PC-3 (cell line): ENCODE results near the gene AP1AR.
"Not testable (repeated sequence)": the region's sequence is repeated elsewhere in the genome, so short reads cannot be mapped to it uniquely, and the experiment has no call there.

ENCODE experiments used
- EZH2 ChIP-seq: fragments of 300-600 bp; sonication (generic); IDR thresholded peaks from one replicate; pipeline ENCODE4 v1.6.1; 2017; ENCODE audit warnings: antibody characterized with exemption, mild to moderate bottlenecking, low read length; ENCODE audit not compliant: unreplicated experiment
- TF ChIP-seq, protein P1 (sequence below): fragments of 300-600 bp; sonication (generic); conservative IDR thresholded peaks from 2 replicates; pipeline ENCODE4 v1.5.1; 2017; ENCODE audit warnings: antibody characterized with exemption, low read depth, mild to moderate bottlenecking, low read length

DNA sequence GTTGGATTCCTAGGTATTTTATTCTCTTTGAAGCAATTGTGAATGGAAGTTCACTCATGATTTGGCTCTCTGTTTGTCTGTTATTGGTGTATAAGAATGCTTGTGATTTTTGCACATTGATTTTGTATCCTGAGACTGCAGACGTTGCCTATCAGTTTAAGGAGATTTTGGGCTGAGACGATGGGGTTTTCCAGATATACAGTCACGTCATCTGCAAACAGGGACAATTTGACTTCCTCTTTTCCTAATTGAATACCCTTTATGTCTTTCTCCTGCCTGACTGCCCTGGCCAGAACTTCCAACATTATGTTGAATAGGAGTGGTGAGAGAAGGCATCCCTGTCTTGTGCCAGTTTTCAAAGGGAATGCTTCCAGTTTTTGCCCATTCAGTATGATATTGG, 73.9 kb downstream of the AP1AR start:
- TF ChIP-seq, protein P1, sequence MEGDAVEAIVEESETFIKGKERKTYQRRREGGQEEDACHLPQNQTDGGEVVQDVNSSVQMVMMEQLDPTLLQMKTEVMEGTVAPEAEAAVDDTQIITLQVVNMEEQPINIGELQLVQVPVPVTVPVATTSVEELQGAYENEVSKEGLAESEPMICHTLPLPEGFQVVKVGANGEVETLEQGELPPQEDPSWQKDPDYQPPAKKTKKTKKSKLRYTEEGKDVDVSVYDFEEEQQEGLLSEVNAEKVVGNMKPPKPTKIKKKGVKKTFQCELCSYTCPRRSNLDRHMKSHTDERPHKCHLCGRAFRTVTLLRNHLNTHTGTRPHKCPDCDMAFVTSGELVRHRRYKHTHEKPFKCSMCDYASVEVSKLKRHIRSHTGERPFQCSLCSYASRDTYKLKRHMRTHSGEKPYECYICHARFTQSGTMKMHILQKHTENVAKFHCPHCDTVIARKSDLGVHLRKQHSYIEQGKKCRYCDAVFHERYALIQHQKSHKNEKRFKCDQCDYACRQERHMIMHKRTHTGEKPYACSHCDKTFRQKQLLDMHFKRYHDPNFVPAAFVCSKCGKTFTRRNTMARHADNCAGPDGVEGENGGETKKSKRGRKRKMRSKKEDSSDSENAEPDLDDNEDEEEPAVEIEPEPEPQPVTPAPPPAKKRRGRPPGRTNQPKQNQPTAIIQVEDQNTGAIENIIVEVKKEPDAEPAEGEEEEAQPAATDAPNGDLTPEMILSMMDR: not testable (repeated sequence)
- TF ChIP-seq EZH2: not testable (repeated sequence)
